K562 (cell line): ENCODE data around the gene MON1A. TPM values are rescaled to one million over a fixed set of nuclear protein-coding genes. Genes with fewer than 3 reads are reported as not detected.

ENCODE experiments used
- ATAC-seq: fragments of 200-7000 bp; cut with Tn5 transposase; 3 replicates; pipeline ENCODE4 v1.9.1; 2020; ENCODE audit warnings: moderate library complexity
- BruUV-seq: library from RNA; stranded (reverse); fragments of 400-500 nt; replicated peaks from 2 replicates; lab custom pipeline; 2021; lab: Mats Ljungman, UMichigan
- CTCF ChIA-PET: fragments of 300-600 bp; formaldehyde crosslinking; extraction: SDS; loops from one replicate; lab custom pipeline; 2021; ENCODE audit warnings: low intra/inter-chr PET ratio; lab: Yijun Ruan, JAX
- POLR2A ChIA-PET: fragments of 300-600, 350-650 bp; sonication (Branson Sonifier 250); formaldehyde crosslinking; extraction: SDS; loops from one replicate; lab custom pipeline; 2021; ENCODE audit warnings: antibody characterized with exemption, inconsistent platforms; lab: Yijun Ruan, JAX
- DNase-seq, 4 experiments: peaks; one replicate each; pipeline versions ENCODE4 v3.0.0 to v3.0.0-alpha.2; 2011 to 2018; ENCODE audit warnings: low spot score in 3 of 4, mixed read lengths in 3 of 4; ENCODE audit errors: extremely low read depth in 1 of 4
- FAIRE-seq: peaks from 2 replicates; lab custom pipeline; 2011; peaks lifted over from hg19 to GRCh38; lab: Jason Lieb, UNC
- H2AFZ ChIP-seq: 2 replicates; pipeline ENCODE4 v1.6.0; 2011; ENCODE audit warnings: low read depth, low read length, control low read depth, inconsistent platforms
- H3K27ac ChIP-seq: fragments of 200-600 bp; 3 replicates; pipeline ENCODE4 v1.8.0; 2011; ENCODE audit warnings: low read depth, mild to moderate bottlenecking, control low read depth, inconsistent platforms, low read length, moderate library complexity, mixed read lengths; ENCODE audit errors: extremely low read depth
- H3K27me3 ChIP-seq, 2 experiments: fragments of 300-600 bp in 1 of 2; 2 replicates in 1 of 2; 3 replicates in 1 of 2; pipeline versions ENCODE4 v1.6.0 to v1.8.0; 2011; ENCODE audit warnings: inconsistent platforms in 2 of 2, low read length in 2 of 2, mild to moderate bottlenecking in 1 of 2, mixed read lengths in 1 of 2, moderate library complexity in 1 of 2; ENCODE audit not compliant: control insufficient read depth in 2 of 2, insufficient read depth in 2 of 2
- H3K36me3 ChIP-seq: fragments of 300-600 bp; 3 replicates; pipeline ENCODE4 v1.8.0; 2011; ENCODE audit warnings: mild to moderate bottlenecking, low read length, inconsistent platforms; ENCODE audit not compliant: control insufficient read depth, insufficient read depth
- H3K4me1 ChIP-seq, 2 experiments: fragments of 200-600 bp in 1 of 2; replicated peaks in 1 of 2; 2 replicates in 1 of 2; 3 replicates in 1 of 2; pipeline versions ENCODE4 v1.5.1 to v1.8.0; 2011; ENCODE audit warnings: inconsistent platforms in 2 of 2, low read length in 2 of 2, mild to moderate bottlenecking in 1 of 2, mixed read lengths in 1 of 2, moderate library complexity in 1 of 2; ENCODE audit not compliant: control insufficient read depth in 2 of 2, insufficient read depth in 2 of 2
- H3K4me2 ChIP-seq: 2 replicates; pipeline ENCODE4 v1.6.1; 2011; ENCODE audit warnings: low read length, control low read depth, inconsistent platforms, mixed read lengths; ENCODE audit not compliant: insufficient read depth
- H3K4me3 ChIP-seq: fragments of 200-600 bp; sonication (generic), shearing (Covaris generic); 2 replicates; pipeline ENCODE4 v1.5.1; 2016; ENCODE audit warnings: control low read depth, inconsistent platforms
- H3K79me2 ChIP-seq: fragments of 200-600 bp; 3 replicates; pipeline ENCODE4 v1.8.0; 2011; ENCODE audit warnings: low read length, inconsistent platforms; ENCODE audit not compliant: control insufficient read depth, insufficient read depth
- H3K9ac ChIP-seq, 2 experiments: 2 replicates each; pipeline versions ENCODE4 v1.6.0 to v1.6.1; 2011; ENCODE audit warnings: low read depth in 2 of 2, low read length in 2 of 2, control low read depth in 1 of 2, inconsistent platforms in 1 of 2, mild to moderate bottlenecking in 1 of 2, mixed read lengths in 1 of 2; ENCODE audit not compliant: insufficient read depth in 1 of 2
- H3K9me1 ChIP-seq: one replicate; pipeline ENCODE4 v1.6.0; 2011; ENCODE audit warnings: inconsistent platforms, mild to moderate bottlenecking, low read length, moderate library complexity; ENCODE audit not compliant: control insufficient read depth, insufficient read depth
- H3K9me3 ChIP-seq: replicated peaks from 2 replicates; pipeline ENCODE4 v1.5.1; 2011; ENCODE audit warnings: low read depth, low read length, inconsistent platforms; ENCODE audit not compliant: control insufficient read depth, insufficient read depth
- H4K20me1 ChIP-seq: replicated peaks from 2 replicates; pipeline ENCODE4 v1.6.1; 2011; ENCODE audit warnings: low read length, inconsistent platforms, mixed read lengths; ENCODE audit not compliant: control insufficient read depth, insufficient read depth
- CBX8 ChIP-seq: fragments of 200-600 bp; sonication (generic); IDR thresholded peaks from 2 replicates; pipeline ENCODE4 v1.6.1; 2012; ENCODE audit warnings: borderline replicate concordance, mixed run types, low read depth, mild to moderate bottlenecking, moderate library complexity, mixed read lengths, low read length, control low read depth, inconsistent platforms; ENCODE audit not compliant: poor library complexity, severe bottlenecking; ENCODE audit errors: extremely low read depth
- DIDO1 ChIP-seq: fragments of 450-650 bp; IDR thresholded peaks from 2 replicates; pipeline ENCODE4 v1.6.1; 2016; ENCODE audit warnings: low read depth, missing biosample characterization, missing genetic modification characterization
- ESRRB ChIP-seq: fragments of 250-450 bp; sonication (Bioruptor Pico); IDR thresholded peaks from 2 replicates; pipeline ENCODE4 v1.5.0; 2020; ENCODE audit warnings: mild to moderate bottlenecking, moderate library complexity, borderline replicate concordance
- MCM7 ChIP-seq, 2 experiments: fragments of 450-650 bp; IDR thresholded peaks; 2 replicates each; pipeline ENCODE4 v1.6.1; 2016 to 2018
- MXI1 ChIP-seq: IDR thresholded peaks from 2 replicates; pipeline ENCODE4 v1.6.1; 2011; ENCODE audit warnings: low read depth, mild to moderate bottlenecking, improper control_type of control experiment, low read length
- RCOR1 ChIP-seq, 2 experiments: IDR thresholded peaks; 2 replicates each; pipeline ENCODE4 v1.6.1; 2012; ENCODE audit warnings: low read depth in 2 of 2, low read length in 2 of 2, borderline replicate concordance in 1 of 2, improper control_type of control experiment in 1 of 2
- SP1 ChIP-seq: sonication (generic); formaldehyde crosslinking; IDR thresholded peaks from 2 replicates; pipeline ENCODE4 v1.8.1; 2022; ENCODE audit warnings: mild to moderate bottlenecking, missing genetic modification reagents
- ZNF232 ChIP-seq: sonication (generic); formaldehyde crosslinking; IDR thresholded peaks from 2 replicates; pipeline ENCODE4 v1.8.0; 2022; ENCODE audit warnings: mild to moderate bottlenecking, missing genetic modification reagents
- ZNF655 ChIP-seq: fragments of 250-450 bp; sonication (Bioruptor Pico); IDR thresholded peaks from 2 replicates; pipeline ENCODE4 v1.5.0; 2021
- WGBS: fragments of 100-300 bp; shearing (Covaris generic); methylation state at CpG from one replicate; pipeline ENCODE4 v1.1.6; 2016; ENCODE audit warnings: low coverage, mixed read lengths; ENCODE audit not compliant: insufficient coverage; ENCODE audit errors: missing lambda C conversion rate; 5-methylcytosine and 5-hydroxymethylcytosine counted together
- in situ Hi-C: fragments of 300-500 bp; cut with MboI; formaldehyde crosslinking; loops from 4 replicates; pipeline ENCODE4 v1.15.0; 2018; ENCODE audit warnings: inconsistent platforms, mixed read lengths
- intact Hi-C: fragments of 100-400 bp; cut with micrococcal nuclease; formaldehyde crosslinking; loops from 2 replicates; pipeline ENCODE4 v1.14.2; 2022
- polyA plus RNA-seq, 8 experiments: library from polyadenylated mRNA; depleted of rRNA in 4 of 8; stranded (reverse) in 5 of 8; unstranded in 3 of 8; fragments of >200 nt; fragmentation: Nextera tagmentation in 2 of 8; fragmentation: Illumina TruSeq in 1 of 8; extraction: Ambion mirVana in 2 of 8; extraction: Trizol in 1 of 8; gene quantifications; 2 replicates each; pipeline versions ENCODE4 v1.2.1 to v1.2.3, GENCODE V29; 2011 to 2014; ENCODE audit warnings: inconsistent platforms in 1 of 8, missing spikeins in 1 of 8
- total RNA-seq, 7 experiments: library from RNA; depleted of rRNA in 6 of 7; stranded (reverse); fragments of >200 nt in 6 of 7; fragmentation: Illumina TruSeq in 2 of 7; extraction: Trizol in 2 of 7; gene quantifications; 2 replicates each; pipeline versions ENCODE4 v1.2.1 to v1.2.3, GENCODE V29; 2011 to 2021; ENCODE audit warnings: low replicate concordance in 1 of 7

MON1A gene
- total and polyA plus RNA-seq, 9 of the 15 experiments (the other 6 are each of a cell fraction or from before 2014, with no cell fraction given), result 1.1 to 13.8 (median 6.8) TPM

GRCh38 chr3:49879721-49880120 lies 49.9 kb downstream of the MON1A start:
- DNase-seq (no peak), FAIRE-seq (no peak), ATAC-seq (no peak)
- H3K9me1 ChIP-seq, result no peaks in the 10 kb centered on the region
- no TSS peak for BruUV-seq
- H3K36me3 ChIP-seq, result no peaks in the 10 kb centered on the region
- no peak for TF ChIP-seq ZNF232 (CRISPR knock-in tag)
- no peak for TF ChIP-seq ESRRB (CRISPR knock-in tag)
- TF ChIP-seq SP1, result no peak
- TF ChIP-seq RCOR1 (IDR thresholded peaks at IDR 0.05; ENCODE audit: borderline replicate concordance in 1 of 2, low read depth in 2 of 2, low read length in 2 of 2), result no peak
- TF ChIP-seq DIDO1, result no peak
- no peak for TF ChIP-seq CBX8
- no peak for TF ChIP-seq MXI1
- TF ChIP-seq ZNF655, result no peak
- TF ChIP-seq MCM7 (IDR thresholded peaks at IDR 0.05), result no peak
- intact Hi-C loops (no loop called here), in situ Hi-C loops (no loop called here)
- no peak overlapping the region for H3K4me3 ChIP-seq
- H2AFZ ChIP-seq, result no peak overlapping the region
- H3K4me1 ChIP-seq, result peaks cover 11 to 14% of the 10 kb centered on the region in 2 experiments; a peak in 4 of 5 replicates
- no peak overlapping the region for H3K9ac ChIP-seq
- CTCF ChIA-PET, result no interaction called here
- H3K4me2 ChIP-seq, result no peak overlapping the region
- no peaks in the 10 kb centered on the region; a peak in 1 of 5 replicates for H3K27me3 ChIP-seq
- no peaks in the 10 kb centered on the region for H3K79me2 ChIP-seq
- WGBS, result 39% methylated on average over 2 of the region's 2 CpGs
- H3K27ac ChIP-seq, result no peak overlapping the region
- H4K20me1 ChIP-seq, result no peaks in the 10 kb centered on the region
- POLR2A ChIA-PET, result no interaction called here
- no peaks in the 10 kb centered on the region for H3K9me3 ChIP-seq
